ENCODE measurements around the gene AADACL2. TPM values are rescaled to one million over a fixed set of nuclear protein-coding genes. Genes with fewer than 3 reads are reported as not detected.
"Not testable (repeated sequence)": the region's sequence is repeated elsewhere in the genome, so short reads cannot be mapped to it uniquely, and the experiment has no call there.

The AADACL2 gene
- polyA plus RNA-seq, 2 donors = 0.12 to 0.33 TPM

GRCh38 chr3:151753846-151754245 lies 20.1 kb downstream of the AADACL2 start:
- Histone ChIP-seq H3K4me1 (ENCODE audit: control insufficient read depth in 2 of 2, insufficient read depth in 2 of 2, low read length in 1 of 2) (no peaks in the 10 kb centered on the region), H3K4me3 (ENCODE audit: low read depth in 1 of 2, low read length in 2 of 2) (no peak overlapping the region), H3K27ac (ENCODE audit: low read depth in 2 of 2, low read length in 1 of 2) (no peak overlapping the region), H3K9me3 (ENCODE audit: control insufficient read depth in 2 of 2, insufficient read depth in 1 of 2, low read depth in 1 of 2, low read length in 1 of 2) (no peaks in the 10 kb centered on the region), H3K36me3 (ENCODE audit: control insufficient read depth in 2 of 2, insufficient read depth in 2 of 2, low read length in 1 of 2) (no peaks in the 10 kb centered on the region), H3K27me3 (ENCODE audit: control insufficient read depth in 1 of 2, insufficient read depth in 2 of 2, low read length in 2 of 2) (no peaks in the 10 kb centered on the region)
- 78 to 85% methylated on average over 4 of the region's 4 CpGs for WGBS, 2 donors

- no peaks in the 10 kb centered on the region for H3K4me1 ChIP-seq (ENCODE audit: control insufficient read depth in 2 of 2, insufficient read depth in 2 of 2, low read length in 1 of 2)
- WGBS, 2 donors = 89 to 96% methylated on average over 1 of the region's 1 CpG
- no peaks in the 10 kb centered on the region for H3K27me3 ChIP-seq (ENCODE audit: control insufficient read depth in 1 of 2, insufficient read depth in 2 of 2, low read length in 2 of 2)
- H3K9me3 ChIP-seq (ENCODE audit: control insufficient read depth in 2 of 2, insufficient read depth in 1 of 2, low read depth in 1 of 2, low read length in 1 of 2) = no peaks in the 10 kb centered on the region
- no peak overlapping the region for H3K27ac ChIP-seq (ENCODE audit: low read depth in 2 of 2, low read length in 1 of 2)
- no peak overlapping the region for H3K4me3 ChIP-seq (ENCODE audit: low read depth in 1 of 2, low read length in 2 of 2)
- no peaks in the 10 kb centered on the region for H3K36me3 ChIP-seq (ENCODE audit: control insufficient read depth in 2 of 2, insufficient read depth in 2 of 2, low read length in 1 of 2)
Observed at GRCh38 chr3:151761581-151761980, 27.9 kb downstream of the AADACL2 start.

- not testable (repeated sequence) for H3K9me3 ChIP-seq (ENCODE audit: control insufficient read depth in 2 of 2, insufficient read depth in 1 of 2, low read depth in 1 of 2, low read length in 1 of 2); H3K4me3 ChIP-seq (ENCODE audit: low read depth in 1 of 2, low read length in 2 of 2); H3K27ac ChIP-seq (ENCODE audit: low read depth in 2 of 2, low read length in 1 of 2); H3K36me3 ChIP-seq (ENCODE audit: control insufficient read depth in 2 of 2, insufficient read depth in 2 of 2, low read length in 1 of 2); H3K27me3 ChIP-seq (ENCODE audit: control insufficient read depth in 1 of 2, insufficient read depth in 2 of 2, low read length in 2 of 2); H3K4me1 ChIP-seq (ENCODE audit: control insufficient read depth in 2 of 2, insufficient read depth in 2 of 2, low read length in 1 of 2)
- 78 to 90% methylated on average over 1 of the region's 1 CpG for WGBS, 2 donors
Observed at GRCh38 chr3:151764699-151765098, 31.0 kb downstream of the AADACL2 start.

- Histone ChIP-seq H3K27ac (ENCODE audit: low read depth in 2 of 2, low read length in 1 of 2) (no peak overlapping the region), H3K4me3 (ENCODE audit: low read depth in 1 of 2, low read length in 2 of 2) (no peak overlapping the region), H3K4me1 (ENCODE audit: control insufficient read depth in 2 of 2, insufficient read depth in 2 of 2, low read length in 1 of 2) (no peaks in the 10 kb centered on the region), H3K27me3 (ENCODE audit: control insufficient read depth in 1 of 2, insufficient read depth in 2 of 2, low read length in 2 of 2) (no peaks in the 10 kb centered on the region), H3K9me3 (ENCODE audit: control insufficient read depth in 2 of 2, insufficient read depth in 1 of 2, low read depth in 1 of 2, low read length in 1 of 2) (no peaks in the 10 kb centered on the region), H3K36me3 (ENCODE audit: control insufficient read depth in 2 of 2, insufficient read depth in 2 of 2, low read length in 1 of 2) (no peaks in the 10 kb centered on the region)
Observed at GRCh38 chr3:151765685-151766084, 32.0 kb downstream of the AADACL2 start.

GRCh38 chr3:151766454-151766853 lies 32.7 kb downstream of the AADACL2 start:
- Histone ChIP-seq H3K36me3 (ENCODE audit: control insufficient read depth in 2 of 2, insufficient read depth in 2 of 2, low read length in 1 of 2) (no peaks in the 10 kb centered on the region), H3K4me3 (ENCODE audit: low read depth in 1 of 2, low read length in 2 of 2) (no peak overlapping the region), H3K4me1 (ENCODE audit: control insufficient read depth in 2 of 2, insufficient read depth in 2 of 2, low read length in 1 of 2) (peaks cover 0 to 2% of the 10 kb centered on the region in 2 donors), H3K27me3 (ENCODE audit: control insufficient read depth in 1 of 2, insufficient read depth in 2 of 2, low read length in 2 of 2) (no peaks in the 10 kb centered on the region), H3K9me3 (ENCODE audit: control insufficient read depth in 2 of 2, insufficient read depth in 1 of 2, low read depth in 1 of 2, low read length in 1 of 2) (no peaks in the 10 kb centered on the region), H3K27ac (ENCODE audit: low read depth in 2 of 2, low read length in 1 of 2) (no peak overlapping the region)
- 69 to 80% methylated on average over 2 of the region's 2 CpGs for WGBS, 2 donors

GRCh38 chr3:151768393-151768930 lies 34.7 kb downstream of the AADACL2 start:
- H3K9me3 ChIP-seq (ENCODE audit: control insufficient read depth in 2 of 2, insufficient read depth in 1 of 2, low read depth in 1 of 2, low read length in 1 of 2) = no peaks in the 10 kb centered on the region
- no peak overlapping the region for H3K27ac ChIP-seq (ENCODE audit: low read depth in 2 of 2, low read length in 1 of 2)
- no peaks in the 10 kb centered on the region for H3K36me3 ChIP-seq (ENCODE audit: control insufficient read depth in 2 of 2, insufficient read depth in 2 of 2, low read length in 1 of 2)
- WGBS, 2 donors = 95 to 97% methylated on average over 1 of the region's 1 CpG
- H3K4me1 ChIP-seq (ENCODE audit: control insufficient read depth in 2 of 2, insufficient read depth in 2 of 2, low read length in 1 of 2) = peaks cover 0 to 2% of the 10 kb centered on the region in 2 donors
- no peak overlapping the region for H3K4me3 ChIP-seq (ENCODE audit: low read depth in 1 of 2, low read length in 2 of 2)
- H3K27me3 ChIP-seq (ENCODE audit: control insufficient read depth in 1 of 2, insufficient read depth in 2 of 2, low read length in 2 of 2) = no peaks in the 10 kb centered on the region

- Histone ChIP-seq H3K4me3 (ENCODE audit: low read depth in 1 of 2, low read length in 2 of 2) (no peak overlapping the region), H3K27ac (ENCODE audit: low read depth in 2 of 2, low read length in 1 of 2) (no peak overlapping the region), H3K4me1 (ENCODE audit: control insufficient read depth in 2 of 2, insufficient read depth in 2 of 2, low read length in 1 of 2) (peaks cover 0 to 2% of the 10 kb centered on the region in 2 donors), H3K27me3 (ENCODE audit: control insufficient read depth in 1 of 2, insufficient read depth in 2 of 2, low read length in 2 of 2) (no peaks in the 10 kb centered on the region), H3K9me3 (ENCODE audit: control insufficient read depth in 2 of 2, insufficient read depth in 1 of 2, low read depth in 1 of 2, low read length in 1 of 2) (no peaks in the 10 kb centered on the region), H3K36me3 (ENCODE audit: control insufficient read depth in 2 of 2, insufficient read depth in 2 of 2, low read length in 1 of 2) (no peaks in the 10 kb centered on the region)
- WGBS, 2 donors = 75% methylated on average over 2 of the region's 2 CpGs
Observed at GRCh38 chr3:151769175-151769574, 35.4 kb downstream of the AADACL2 start.

- H3K4me3 ChIP-seq (ENCODE audit: low read depth in 1 of 2, low read length in 2 of 2) = no peak overlapping the region
- peak overlapping the region; percentile 4 to 31 for H3K27ac ChIP-seq (ENCODE audit: low read depth in 2 of 2, low read length in 1 of 2)
- no peaks in the 10 kb centered on the region for H3K36me3 ChIP-seq (ENCODE audit: control insufficient read depth in 2 of 2, insufficient read depth in 2 of 2, low read length in 1 of 2)
Observed at GRCh38 chr3:151770956-151771355, 37.2 kb downstream of the AADACL2 start.

GRCh38 chr3:151772825-151773480 lies 39.2 kb downstream of the AADACL2 start:
- no peaks in the 10 kb centered on the region for H3K9me3 ChIP-seq (ENCODE audit: control insufficient read depth in 2 of 2, insufficient read depth in 1 of 2, low read depth in 1 of 2, low read length in 1 of 2)

More at GRCh38 chr3:151770956-151771355, 37.2 kb downstream of the AADACL2 start:
- 23 to 27% methylated on average over 4 of the region's 4 CpGs for WGBS, 2 donors
- Histone ChIP-seq H3K27me3 (ENCODE audit: control insufficient read depth in 1 of 2, insufficient read depth in 2 of 2, low read length in 2 of 2) (no peaks in the 10 kb centered on the region), H3K9me3 (ENCODE audit: control insufficient read depth in 2 of 2, insufficient read depth in 1 of 2, low read depth in 1 of 2, low read length in 1 of 2) (no peaks in the 10 kb centered on the region), H3K4me1 (ENCODE audit: control insufficient read depth in 2 of 2, insufficient read depth in 2 of 2, low read length in 1 of 2) (peaks cover 0 to 2% of the 10 kb centered on the region in 2 donors)

GRCh38 chr3:151774235-151774634 lies 40.5 kb downstream of the AADACL2 start:
- H3K27me3 ChIP-seq (ENCODE audit: control insufficient read depth in 1 of 2, insufficient read depth in 2 of 2, low read length in 2 of 2) = no peaks in the 10 kb centered on the region
- no peaks in the 10 kb centered on the region for H3K9me3 ChIP-seq (ENCODE audit: control insufficient read depth in 2 of 2, insufficient read depth in 1 of 2, low read depth in 1 of 2, low read length in 1 of 2)
- 87 to 92% methylated on average over 1 of the region's 1 CpG for WGBS, 2 donors
- H3K4me1 ChIP-seq (ENCODE audit: control insufficient read depth in 2 of 2, insufficient read depth in 2 of 2, low read length in 1 of 2) = peaks cover 0 to 2% of the 10 kb centered on the region in 2 donors
- no peak overlapping the region for H3K4me3 ChIP-seq (ENCODE audit: low read depth in 1 of 2, low read length in 2 of 2)
- H3K27ac ChIP-seq (ENCODE audit: low read depth in 2 of 2, low read length in 1 of 2) = no peak overlapping the region
- H3K36me3 ChIP-seq (ENCODE audit: control insufficient read depth in 2 of 2, insufficient read depth in 2 of 2, low read length in 1 of 2) = no peaks in the 10 kb centered on the region

More at GRCh38 chr3:151772825-151773480, 39.2 kb downstream of the AADACL2 start:
- Histone ChIP-seq H3K4me3 (ENCODE audit: low read depth in 1 of 2, low read length in 2 of 2) (no peak overlapping the region), H3K4me1 (ENCODE audit: control insufficient read depth in 2 of 2, insufficient read depth in 2 of 2, low read length in 1 of 2) (peaks cover 0 to 2% of the 10 kb centered on the region in 2 donors), H3K27me3 (ENCODE audit: control insufficient read depth in 1 of 2, insufficient read depth in 2 of 2, low read length in 2 of 2) (no peaks in the 10 kb centered on the region), H3K27ac (ENCODE audit: low read depth in 2 of 2, low read length in 1 of 2) (no peak overlapping the region), H3K36me3 (ENCODE audit: control insufficient read depth in 2 of 2, insufficient read depth in 2 of 2, low read length in 1 of 2) (no peaks in the 10 kb centered on the region)
- WGBS, 2 donors = 77 to 83% methylated on average over 4 of the region's 4 CpGs
